Measurements from ENCODE around the gene RNF166.
A peak's percentile ranks its signal among the peaks of the same experiment; 100 is the strongest.

The RNF166 gene

GRCh38 chr16:88706229-88706964 lies at the start of gene RNF166, which contains the start of gene CTU2:
Gene RNF166 (minus strand): TSS chr16:88706408. CDS start chr16:88706325, 83 bp downstream.
Gene CTU2 (plus strand): TSS chr16:88706503. CDS start chr16:88706531, 28 bp downstream.
- peak; percentile 90 for DNase-seq (ENCODE audit: low read depth)

GRCh38 chr16:88754912-88755744 lies 48.9 kb upstream of the RNF166 start:
- DNase-seq (ENCODE audit: low read depth) = no peak

- DNase-seq (ENCODE audit: low read depth) = no peak
These were observed 48.1 kb upstream of the RNF166 start for GRCh38 chr16:88754109-88754911.

GRCh38 chr16:88753602-88754001 lies 47.4 kb upstream of the RNF166 start:
- DNase-seq (ENCODE audit: low read depth) = no peak

- DNase-seq (ENCODE audit: low read depth) = no peak
These were observed 47.0 kb upstream of the RNF166 start for GRCh38 chr16:88753191-88753590.

- no peak for DNase-seq (ENCODE audit: low read depth)
These were observed 46.3 kb upstream of the RNF166 start for GRCh38 chr16:88752386-88753002.

GRCh38 chr16:88750854-88751253 lies 44.6 kb upstream of the RNF166 start:
- no peak for DNase-seq (ENCODE audit: low read depth)

GRCh38 chr16:88749358-88749757 lies 43.1 kb upstream of the RNF166 start:
- no peak for DNase-seq (ENCODE audit: low read depth)

- DNase-seq (ENCODE audit: low read depth) = no peak
These were observed 42.2 kb upstream of the RNF166 start for GRCh38 chr16:88748364-88748763.

- DNase-seq (ENCODE audit: low read depth) = no peak
These were observed 41.5 kb upstream of the RNF166 start for GRCh38 chr16:88747588-88748301.

GRCh38 chr16:88746506-88746905 lies 40.3 kb upstream of the RNF166 start:
- no peak for DNase-seq (ENCODE audit: low read depth)

- DNase-seq (ENCODE audit: low read depth) = no peak
These were observed 38.6 kb upstream of the RNF166 start for GRCh38 chr16:88744577-88745521.

- DNase-seq (ENCODE audit: low read depth) = peak; percentile 54
These were observed 37.7 kb upstream of the RNF166 start for GRCh38 chr16:88743693-88744576.

- no peak for DNase-seq (ENCODE audit: low read depth)
These were observed 36.8 kb upstream of the RNF166 start for GRCh38 chr16:88742896-88743605.

GRCh38 chr16:88741368-88741767 lies 35.2 kb upstream of the RNF166 start:
- no peak for DNase-seq (ENCODE audit: low read depth)

- DNase-seq (ENCODE audit: low read depth) = no peak
These were observed 34.5 kb upstream of the RNF166 start for GRCh38 chr16:88740727-88741055.

GRCh38 chr16:88739977-88740726 lies 33.9 kb upstream of the RNF166 start:
- no peak for DNase-seq (ENCODE audit: low read depth)
